ENCODE data around the gene TTLL1.
"Not testable (repeated sequence)": the region's sequence is repeated elsewhere in the genome, so short reads cannot be mapped to it uniquely, and the experiment has no call there.

The TTLL1 gene

GRCh38 chr22:43066844-43067385 lies 22.3 kb downstream of the TTLL1 start:
- no peak for DNase-seq (ENCODE audit: low read depth in 2 of 2)

DNA sequence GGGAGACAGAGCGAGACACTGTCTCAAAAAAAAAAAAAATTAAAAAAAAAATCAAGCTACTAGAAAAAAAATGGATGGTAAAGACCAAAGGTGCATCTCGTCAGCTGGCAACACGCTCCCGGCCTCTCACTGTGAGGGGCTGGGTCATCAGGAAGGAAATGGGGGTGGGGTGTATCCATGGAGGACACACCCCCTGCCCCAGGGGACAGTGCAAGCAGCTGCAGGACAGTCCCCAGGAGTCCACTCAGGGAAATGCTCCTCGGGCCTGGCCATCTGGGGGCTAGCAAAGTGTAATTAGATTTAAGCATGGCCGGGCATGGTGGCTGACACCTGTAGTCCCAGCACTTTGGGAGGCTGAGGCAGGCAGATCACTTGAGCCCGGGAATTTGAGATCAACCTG lies 23.1 kb downstream of the TTLL1 start:
- no peak for DNase-seq (ENCODE audit: low read depth in 2 of 2)

DNA sequence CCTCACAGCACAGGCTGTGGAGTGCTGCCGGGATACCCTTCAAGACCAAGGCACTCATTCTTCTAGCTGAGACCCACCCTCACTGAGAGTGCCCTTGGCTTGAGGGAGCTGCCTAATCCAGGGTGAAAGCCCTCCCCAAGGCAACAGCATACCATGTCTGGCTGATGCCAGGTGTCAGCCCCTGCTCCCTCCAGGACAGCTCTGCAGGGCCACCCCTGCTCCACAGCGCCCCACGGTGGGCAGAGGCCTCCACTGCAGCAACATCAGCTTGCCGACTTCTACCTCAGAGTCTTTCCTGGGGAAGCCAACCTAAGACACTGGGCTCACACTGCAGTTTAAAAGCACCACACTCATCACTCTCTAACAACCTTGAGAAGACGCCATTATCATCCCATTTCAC lies 29.0 kb downstream of the TTLL1 start:
- DNase-seq (ENCODE audit: low read depth in 2 of 2): no peak

GRCh38 chr22:43057641-43058040 lies 31.6 kb downstream of the TTLL1 start:
- DNase-seq (ENCODE audit: low read depth in 2 of 2): no peak

GRCh38 chr22:43053176-43053575 lies 36.0 kb downstream of the TTLL1 start:
- no peak for DNase-seq (ENCODE audit: low read depth in 2 of 2)

DNA sequence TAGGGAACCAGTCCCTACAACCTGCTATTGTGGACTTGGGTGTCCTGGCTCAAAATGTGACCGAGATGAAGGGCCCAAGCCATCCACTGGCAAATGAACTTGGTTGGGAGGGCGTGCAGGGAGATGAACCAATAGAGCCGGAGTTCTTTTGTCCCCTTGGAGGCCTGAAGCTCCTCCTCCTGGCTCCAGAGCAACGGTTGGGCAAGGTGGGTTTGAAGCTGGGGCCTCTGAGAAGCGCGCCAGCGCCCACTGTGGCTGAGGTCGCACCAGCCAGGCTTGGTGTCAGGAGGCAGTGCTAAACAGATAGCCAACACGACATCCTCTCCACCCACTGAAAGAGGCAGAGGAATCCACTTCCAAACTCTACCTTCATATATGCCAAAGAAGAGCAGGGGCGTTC lies 38.2 kb downstream of the TTLL1 start:
- DNase-seq (ENCODE audit: low read depth in 2 of 2): no peak

GRCh38 chr22:43047605-43048004 lies 41.6 kb downstream of the TTLL1 start:
- no peak for DNase-seq (ENCODE audit: low read depth in 2 of 2)

DNA sequence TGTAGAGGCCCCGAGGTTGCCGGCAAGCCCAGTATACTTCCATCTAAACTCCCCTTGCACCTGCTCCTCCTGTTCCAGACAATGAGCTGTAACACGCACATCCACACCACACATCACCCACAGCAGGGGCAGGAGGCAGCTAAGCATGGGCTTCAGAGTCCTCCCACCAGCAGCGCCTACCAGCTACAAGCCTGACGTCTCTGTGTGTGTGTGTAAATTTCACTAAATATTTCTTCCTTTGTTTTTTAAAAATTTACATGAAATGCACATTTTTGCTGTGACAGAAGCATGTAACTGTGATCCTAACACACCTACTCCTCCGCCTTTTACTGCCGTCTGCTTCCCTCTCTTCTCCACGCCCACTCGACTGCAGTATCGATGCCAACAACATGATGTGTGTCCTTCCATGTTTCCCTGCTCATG lies 44.9 kb downstream of the TTLL1 start:
- no peak for DNase-seq (ENCODE audit: low read depth in 2 of 2)

DNA sequence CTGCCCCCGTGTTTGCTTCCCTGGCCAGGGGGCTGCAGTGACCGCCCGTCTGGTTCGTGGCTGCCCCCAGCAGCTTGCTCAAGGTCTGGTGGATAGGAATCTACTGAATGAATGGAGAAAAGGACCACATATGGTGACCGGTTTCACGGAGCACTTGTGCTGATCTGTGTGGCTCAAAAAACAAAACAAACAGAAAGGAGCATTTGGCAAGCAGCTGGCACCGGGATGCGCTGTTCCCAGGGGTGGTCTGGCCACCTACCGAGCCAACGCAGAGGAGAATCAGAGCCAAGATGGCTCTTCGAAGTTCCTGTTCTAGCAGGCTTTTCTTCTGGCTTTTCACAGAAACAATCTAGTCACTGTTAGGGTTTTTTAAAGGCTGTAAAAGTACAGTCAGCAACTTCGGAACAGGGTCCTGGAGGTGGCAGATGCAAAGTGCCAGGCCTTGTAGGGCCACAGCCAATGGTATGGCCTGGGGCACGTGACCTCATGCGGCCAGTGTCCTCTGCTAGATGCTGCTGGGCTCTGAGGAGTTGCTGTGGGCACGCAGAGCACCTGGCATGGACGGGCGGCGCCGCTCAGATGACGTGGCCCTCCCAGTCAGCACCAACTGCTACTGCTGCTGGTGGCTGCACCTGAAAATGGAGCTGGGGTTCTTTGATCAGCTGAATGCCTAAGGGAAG lies 47.0 kb downstream of the TTLL1 start:
- no peak for DNase-seq (ENCODE audit: low read depth in 2 of 2)

DNA sequence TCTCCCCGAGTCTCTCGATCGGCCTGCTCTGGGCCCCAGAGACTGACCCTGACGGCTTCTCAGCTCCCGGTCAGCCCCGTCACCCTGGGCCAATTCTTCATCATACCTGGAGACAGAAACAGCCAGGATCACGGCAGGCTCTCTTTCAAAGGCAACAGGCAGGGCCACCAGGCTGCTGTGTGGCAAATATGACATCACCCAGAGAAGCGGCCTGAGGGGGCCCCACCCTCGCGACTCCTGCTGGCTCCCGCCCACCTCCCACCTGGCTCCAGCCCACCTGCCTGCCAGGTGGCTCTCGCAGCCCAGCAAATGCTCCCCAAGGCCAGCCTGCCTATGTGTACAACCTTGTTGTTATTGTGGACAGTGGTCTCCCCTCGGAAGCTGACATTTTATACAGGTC lies 49.4 kb downstream of the TTLL1 start:
- DNase-seq (ENCODE audit: low read depth in 2 of 2): no peak

GRCh38 chr22:43038325-43038724 lies 50.9 kb downstream of the TTLL1 start:
- DNase-seq (ENCODE audit: low read depth in 2 of 2): no peak

GRCh38 chr22:43036282-43036829 lies 52.8 kb downstream of the TTLL1 start:
- no peak for DNase-seq (ENCODE audit: low read depth in 2 of 2)

GRCh38 chr22:43035250-43035649 lies 53.9 kb downstream of the TTLL1 start:
- no peak for DNase-seq (ENCODE audit: low read depth in 2 of 2)

DNA sequence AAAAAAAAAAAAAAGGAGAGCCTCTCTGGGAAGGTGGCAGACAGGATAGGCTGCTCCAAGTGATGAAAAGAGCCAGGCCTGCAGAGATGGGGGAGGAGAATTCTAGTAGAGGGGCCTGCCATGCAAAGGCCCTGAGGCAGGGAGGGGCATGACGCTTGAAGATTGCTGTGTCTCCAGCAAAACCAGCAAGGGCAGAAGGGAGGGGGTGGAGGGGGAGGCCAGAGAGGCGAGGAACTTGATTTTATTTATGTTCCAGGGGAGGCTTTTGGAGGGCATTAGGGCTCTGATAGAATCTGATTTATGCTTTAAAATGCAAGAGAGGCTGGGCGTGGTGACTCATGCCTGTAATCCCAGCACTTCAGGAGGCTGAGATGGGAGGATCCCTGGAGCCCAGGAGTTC lies 57.6 kb downstream of the TTLL1 start:
- DNase-seq (ENCODE audit: low read depth in 2 of 2): no peak

DNA sequence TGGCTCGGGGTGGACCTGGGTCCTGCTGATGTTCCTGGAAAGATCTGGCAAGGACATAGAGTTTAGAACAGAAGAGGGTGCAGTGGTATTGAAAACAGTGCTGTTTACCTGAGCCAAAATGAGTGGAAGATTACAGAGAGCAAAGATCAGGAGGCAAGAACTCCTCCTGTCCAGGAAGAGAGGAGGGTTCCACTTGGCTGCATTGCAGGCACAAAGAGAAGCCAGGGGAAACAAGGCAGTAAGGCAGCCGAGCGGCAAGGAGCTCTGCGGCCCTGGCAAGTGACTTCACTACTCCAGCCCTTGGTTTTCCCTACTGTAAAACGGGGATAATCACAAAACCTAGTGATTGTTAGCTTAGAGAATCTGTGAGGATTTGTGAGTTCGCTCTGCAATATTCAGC lies 70.6 kb downstream of the TTLL1 start:
- DNase-seq (ENCODE audit: low read depth in 2 of 2): no peak

GRCh38 chr22:43017525-43018460 lies 71.4 kb downstream of the TTLL1 start:
- no peak for DNase-seq (ENCODE audit: low read depth in 2 of 2)

DNA sequence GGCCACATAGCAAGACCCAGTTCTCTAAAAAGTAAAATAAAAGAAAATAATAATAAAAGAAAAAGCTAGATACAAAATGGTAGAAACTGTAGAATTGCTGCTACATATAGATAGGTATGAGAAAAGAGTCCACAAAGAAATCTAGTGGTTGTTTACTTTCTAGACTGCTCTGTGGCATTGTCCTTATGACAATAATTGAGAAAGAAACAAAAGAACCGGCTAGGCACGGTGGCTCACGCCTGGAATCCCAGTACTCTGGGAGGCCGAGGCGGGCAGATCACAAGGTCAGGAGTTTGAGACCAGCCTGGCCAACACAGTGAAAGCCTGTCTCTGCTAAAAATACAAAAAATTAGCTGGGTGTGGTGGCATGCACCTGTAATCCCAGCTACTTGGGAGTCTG lies 73.0 kb downstream of the TTLL1 start:
- DNase-seq (ENCODE audit: low read depth in 2 of 2): not testable (repeated sequence)

GRCh38 chr22:43015677-43016042 lies 73.5 kb downstream of the TTLL1 start:
- no peak for DNase-seq (ENCODE audit: low read depth in 2 of 2)

GRCh38 chr22:43014869-43015676 lies 74.1 kb downstream of the TTLL1 start, which contains the start of gene PACSIN2:
Gene PACSIN2 (minus strand): TSS chr22:43015149. CDS start chr22:42912080, 103,069 bp downstream.
- peak; percentile 96 to 99 for DNase-seq (ENCODE audit: low read depth in 2 of 2)

DNA sequence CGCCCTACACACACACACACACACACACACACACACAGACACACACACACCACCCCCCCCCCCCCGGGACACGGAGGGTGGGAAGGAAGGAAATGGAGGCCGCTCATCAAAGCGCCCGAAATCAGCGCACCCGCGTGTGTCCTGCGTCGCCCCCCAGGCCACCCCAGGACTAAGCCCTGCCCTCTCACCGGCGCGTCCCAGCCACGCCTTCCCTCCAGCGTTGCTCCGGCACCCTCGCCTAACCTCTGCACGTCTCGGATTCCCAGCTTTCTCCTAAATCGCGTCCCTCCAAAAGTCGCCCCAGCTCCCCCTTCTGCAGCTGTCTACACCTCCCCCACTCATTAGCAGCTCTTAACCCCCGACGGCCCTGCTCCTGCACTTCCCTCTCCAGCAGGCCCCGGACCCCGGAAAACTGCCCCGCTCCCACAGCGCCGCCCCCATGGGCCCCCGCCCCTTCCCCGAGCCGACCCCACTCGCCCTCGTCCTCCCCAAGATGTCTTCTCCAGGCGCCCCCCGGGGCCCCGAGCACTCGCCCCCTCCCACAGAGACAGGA lies 74.8 kb downstream of the TTLL1 start:
- peak in 1 of 2 donors; percentile 9 for DNase-seq (ENCODE audit: low read depth in 2 of 2)
